PFSK-1 (cell line): ENCODE results near the gene PICALM.

Source experiments
- POLR2AphosphoS5 ChIP-seq: IDR thresholded peaks from 2 replicates; pipeline ENCODE4 v1.6.1; 2012; ENCODE audit warnings: low read depth, mild to moderate bottlenecking, control low read depth, low read length, moderate library complexity
- TAF1 ChIP-seq: IDR thresholded peaks from 2 replicates; pipeline ENCODE4 v1.6.1; 2012; ENCODE audit warnings: low read length, control low read depth, borderline replicate concordance; ENCODE audit not compliant: insufficient read depth
- TF ChIP-seq, protein P1 (sequence below), 2 experiments: IDR thresholded peaks; 2 replicates each; pipeline versions ENCODE4 v1.6.1 to v1.8.0; 2011 to 2012; ENCODE audit warnings: low read depth in 2 of 2, low read length in 2 of 2, control low read depth in 1 of 2, inconsistent platforms in 1 of 2, mild to moderate bottlenecking in 1 of 2, moderate library complexity in 1 of 2; ENCODE audit not compliant: insufficient read depth in 1 of 2

DNA sequence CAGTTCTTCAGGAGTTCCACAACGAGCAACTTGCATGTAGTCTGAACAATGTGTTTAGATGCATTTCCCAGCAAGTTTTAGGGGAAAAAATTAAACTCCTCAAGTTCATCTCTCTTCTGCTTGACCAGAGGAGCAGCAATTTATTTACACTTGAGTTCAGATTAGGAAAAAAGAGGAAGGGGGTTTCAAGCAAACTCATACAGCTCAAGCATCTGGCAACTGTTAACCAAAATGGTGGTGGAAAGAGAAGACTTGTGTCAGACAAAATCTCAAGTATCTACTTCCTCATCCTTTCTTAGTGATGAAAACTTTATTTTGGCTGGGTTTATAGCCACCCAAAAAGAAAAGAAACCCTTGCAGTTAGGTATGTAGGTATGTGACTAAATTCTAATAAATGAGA is 29.1 kb upstream of the PICALM start:
- TF ChIP-seq, protein P1, sequence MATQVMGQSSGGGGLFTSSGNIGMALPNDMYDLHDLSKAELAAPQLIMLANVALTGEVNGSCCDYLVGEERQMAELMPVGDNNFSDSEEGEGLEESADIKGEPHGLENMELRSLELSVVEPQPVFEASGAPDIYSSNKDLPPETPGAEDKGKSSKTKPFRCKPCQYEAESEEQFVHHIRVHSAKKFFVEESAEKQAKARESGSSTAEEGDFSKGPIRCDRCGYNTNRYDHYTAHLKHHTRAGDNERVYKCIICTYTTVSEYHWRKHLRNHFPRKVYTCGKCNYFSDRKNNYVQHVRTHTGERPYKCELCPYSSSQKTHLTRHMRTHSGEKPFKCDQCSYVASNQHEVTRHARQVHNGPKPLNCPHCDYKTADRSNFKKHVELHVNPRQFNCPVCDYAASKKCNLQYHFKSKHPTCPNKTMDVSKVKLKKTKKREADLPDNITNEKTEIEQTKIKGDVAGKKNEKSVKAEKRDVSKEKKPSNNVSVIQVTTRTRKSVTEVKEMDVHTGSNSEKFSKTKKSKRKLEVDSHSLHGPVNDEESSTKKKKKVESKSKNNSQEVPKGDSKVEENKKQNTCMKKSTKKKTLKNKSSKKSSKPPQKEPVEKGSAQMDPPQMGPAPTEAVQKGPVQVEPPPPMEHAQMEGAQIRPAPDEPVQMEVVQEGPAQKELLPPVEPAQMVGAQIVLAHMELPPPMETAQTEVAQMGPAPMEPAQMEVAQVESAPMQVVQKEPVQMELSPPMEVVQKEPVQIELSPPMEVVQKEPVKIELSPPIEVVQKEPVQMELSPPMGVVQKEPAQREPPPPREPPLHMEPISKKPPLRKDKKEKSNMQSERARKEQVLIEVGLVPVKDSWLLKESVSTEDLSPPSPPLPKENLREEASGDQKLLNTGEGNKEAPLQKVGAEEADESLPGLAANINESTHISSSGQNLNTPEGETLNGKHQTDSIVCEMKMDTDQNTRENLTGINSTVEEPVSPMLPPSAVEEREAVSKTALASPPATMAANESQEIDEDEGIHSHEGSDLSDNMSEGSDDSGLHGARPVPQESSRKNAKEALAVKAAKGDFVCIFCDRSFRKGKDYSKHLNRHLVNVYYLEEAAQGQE (IDR thresholded peaks at IDR 0.05; ENCODE audit: insufficient read depth in 1 of 2, low read depth in 2 of 2, low read length in 2 of 2): no peak
- TF ChIP-seq POLR2AphosphoS5 (no peak), TAF1 (no peak)
